ENCODE results near the gene LGMN. TPM values are rescaled to one million over a fixed set of nuclear protein-coding genes. Genes with fewer than 3 reads are reported as not detected.

Gene LGMN
- total RNA-seq, 4 donors from 2014 or later = 61.8 to 77.3 (median 72.6) TPM

DNA sequence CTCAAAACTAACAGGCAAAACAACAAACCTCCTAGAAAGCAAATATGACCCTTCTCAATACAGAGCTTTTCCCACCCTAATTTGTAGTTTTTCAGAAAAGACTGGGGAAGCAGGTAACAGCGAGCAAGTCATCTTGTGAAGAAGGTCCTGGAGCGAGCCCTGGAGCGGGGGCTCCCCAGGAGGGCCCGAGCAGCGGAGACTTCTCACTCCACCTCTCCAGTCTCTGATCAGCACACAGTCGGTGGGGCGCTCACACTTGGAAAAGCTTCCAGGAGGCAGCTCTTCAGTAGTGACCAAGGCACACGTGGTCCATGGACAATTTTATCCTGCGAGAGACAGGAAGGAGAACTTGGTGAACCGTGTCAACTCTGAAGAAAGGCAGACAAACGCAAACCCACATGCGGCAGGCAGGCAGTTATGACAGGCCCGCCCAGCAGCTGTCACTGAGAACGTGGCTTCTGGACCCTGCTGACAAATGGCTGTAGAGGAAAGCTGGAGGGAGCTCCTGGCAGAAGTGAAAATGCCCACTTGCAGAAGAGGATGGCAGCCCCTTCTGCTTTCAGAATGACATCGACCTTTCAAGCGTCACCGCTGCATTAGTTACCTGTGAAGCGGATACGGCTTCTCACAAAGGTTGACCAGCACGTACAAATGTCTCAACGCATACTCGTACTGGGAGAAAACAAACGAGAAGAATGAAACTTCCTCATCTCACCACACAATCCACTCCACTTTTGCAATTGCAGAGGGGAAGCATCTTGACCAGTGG lies 44.2 kb downstream of the LGMN start:
- TF ChIP-seq, protein P1, sequence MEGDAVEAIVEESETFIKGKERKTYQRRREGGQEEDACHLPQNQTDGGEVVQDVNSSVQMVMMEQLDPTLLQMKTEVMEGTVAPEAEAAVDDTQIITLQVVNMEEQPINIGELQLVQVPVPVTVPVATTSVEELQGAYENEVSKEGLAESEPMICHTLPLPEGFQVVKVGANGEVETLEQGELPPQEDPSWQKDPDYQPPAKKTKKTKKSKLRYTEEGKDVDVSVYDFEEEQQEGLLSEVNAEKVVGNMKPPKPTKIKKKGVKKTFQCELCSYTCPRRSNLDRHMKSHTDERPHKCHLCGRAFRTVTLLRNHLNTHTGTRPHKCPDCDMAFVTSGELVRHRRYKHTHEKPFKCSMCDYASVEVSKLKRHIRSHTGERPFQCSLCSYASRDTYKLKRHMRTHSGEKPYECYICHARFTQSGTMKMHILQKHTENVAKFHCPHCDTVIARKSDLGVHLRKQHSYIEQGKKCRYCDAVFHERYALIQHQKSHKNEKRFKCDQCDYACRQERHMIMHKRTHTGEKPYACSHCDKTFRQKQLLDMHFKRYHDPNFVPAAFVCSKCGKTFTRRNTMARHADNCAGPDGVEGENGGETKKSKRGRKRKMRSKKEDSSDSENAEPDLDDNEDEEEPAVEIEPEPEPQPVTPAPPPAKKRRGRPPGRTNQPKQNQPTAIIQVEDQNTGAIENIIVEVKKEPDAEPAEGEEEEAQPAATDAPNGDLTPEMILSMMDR (IDR thresholded peaks at IDR 0.05) = no peak
- peak; percentile 63 to 70 for TF ChIP-seq EP300 (IDR thresholded peaks at IDR 0.05)
- no peaks in the 10 kb centered on the region for H3K27me3 ChIP-seq
- H3K27ac ChIP-seq = peak overlapping the region in 1 of 4 donors; percentile 42
- WGBS, 2 donors = 81 to 84% methylated on average over 23 of the region's 23 CpGs
- H3K4me1 ChIP-seq = peaks cover 0 to 7% (median 2%) of the 10 kb centered on the region in 4 donors
- peak in 1 of 2 donors; percentile 38 for DNase-seq (ENCODE audit: low spot score in 2 of 2)
- no peaks in the 10 kb centered on the region for H3K9me3 ChIP-seq
- H3K36me3 ChIP-seq = peaks cover 0 to 59% (median 0%) of the 10 kb centered on the region in 3 donors
- no peak overlapping the region for H3K4me3 ChIP-seq

DNA sequence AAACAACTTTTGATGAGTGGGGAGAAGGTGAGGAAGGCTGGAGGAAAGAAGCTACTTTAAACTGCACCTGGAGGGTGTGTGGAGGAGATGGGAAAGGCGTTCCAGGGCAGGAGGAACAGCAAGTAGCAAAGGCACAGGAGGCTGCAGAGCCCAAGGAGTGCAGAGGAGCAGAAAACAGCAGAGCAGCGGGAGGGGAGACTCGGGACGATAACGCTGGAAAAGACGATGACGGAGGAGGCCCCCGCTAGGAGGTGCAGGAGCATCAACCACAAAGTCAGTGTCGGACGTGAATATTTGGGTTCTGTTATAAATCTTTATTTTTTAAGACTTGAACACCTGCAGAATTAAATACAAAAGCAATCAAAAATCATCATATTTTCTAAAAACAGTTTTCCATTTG lies 44.9 kb downstream of the LGMN start:
- no peak for DNase-seq (ENCODE audit: low spot score in 2 of 2)
- H3K36me3 ChIP-seq = peaks cover 0 to 59% (median 0%) of the 10 kb centered on the region in 3 donors
- no peaks in the 10 kb centered on the region for H3K27me3 ChIP-seq
- peak overlapping the region in 1 of 4 donors; percentile 38 for H3K27ac ChIP-seq
- TF ChIP-seq EP300 (IDR thresholded peaks at IDR 0.05) = no peak
- no peak for TF ChIP-seq POLR2A (IDR thresholded peaks at IDR 0.05)
- TF ChIP-seq, protein P1 (IDR thresholded peaks at IDR 0.05) = no peak
- peaks cover 0 to 7% (median 2%) of the 10 kb centered on the region in 4 donors for H3K4me1 ChIP-seq
- WGBS, 2 donors = 94% methylated on average over 10 of the region's 10 CpGs
- no peak overlapping the region for H3K4me3 ChIP-seq
- no peaks in the 10 kb centered on the region for H3K9me3 ChIP-seq

DNA sequence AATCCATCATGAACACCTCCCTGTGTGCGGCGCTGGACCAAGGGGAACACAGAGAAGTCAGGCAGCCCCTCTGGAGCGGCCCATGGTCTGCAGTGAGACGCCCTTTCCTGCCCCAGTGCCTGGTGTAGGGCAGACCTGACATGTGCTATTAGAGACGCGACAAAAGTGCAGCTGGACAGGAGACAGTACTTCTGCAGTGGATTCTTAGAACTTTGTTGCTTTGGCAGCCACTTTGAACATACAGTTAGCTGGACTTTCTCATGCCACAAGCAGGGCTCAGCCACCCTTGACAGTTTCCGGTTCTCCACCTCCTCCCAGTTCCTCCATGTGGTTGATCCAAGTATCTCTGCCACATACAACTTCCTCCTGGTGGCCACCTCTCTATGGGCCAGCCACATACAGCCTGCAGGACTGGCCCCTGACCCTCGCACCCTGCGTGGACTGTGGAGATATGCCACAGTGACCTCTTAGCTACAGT lies 45.9 kb downstream of the LGMN start:
- Histone ChIP-seq H3K27me3 (no peaks in the 10 kb centered on the region), H3K27ac (no peak overlapping the region), H3K9me3 (no peaks in the 10 kb centered on the region), H3K36me3 (peaks cover 0 to 51% (median 0%) of the 10 kb centered on the region in 3 donors), H3K4me3 (no peak overlapping the region), H3K4me1 (peaks cover 0 to 10% (median 2%) of the 10 kb centered on the region in 4 donors)
- WGBS, 2 donors = 83 to 88% methylated on average over 9 of the region's 9 CpGs
- TF ChIP-seq, protein P1 (IDR thresholded peaks at IDR 0.05) = no peak
- TF ChIP-seq POLR2A (IDR thresholded peaks at IDR 0.05) (no peak), EP300 (IDR thresholded peaks at IDR 0.05) (peak in 1 of 2 donors; percentile 14)
- no peak for DNase-seq (ENCODE audit: low spot score in 2 of 2)

DNA sequence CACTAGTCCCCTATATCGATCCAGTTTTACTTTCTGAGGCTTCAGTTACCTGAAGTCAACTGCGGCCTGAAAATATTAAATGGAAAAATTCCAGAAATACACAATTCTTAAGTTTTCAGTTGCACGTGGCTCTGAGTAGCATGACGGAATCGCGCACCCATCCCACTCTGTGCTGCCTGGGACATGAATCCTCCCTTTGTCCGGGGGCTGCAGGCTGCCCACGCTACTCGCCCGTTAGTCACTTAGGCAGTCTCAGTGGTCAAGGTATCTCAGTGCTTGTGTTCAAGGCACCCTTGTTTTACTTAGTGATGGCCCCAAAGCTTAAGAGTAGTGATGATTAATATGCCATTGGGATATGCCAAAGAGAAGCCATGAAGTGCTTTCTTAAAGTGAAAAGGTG lies 46.6 kb downstream of the LGMN start:
- WGBS, 2 donors = 47 to 74% methylated on average over 10 of the region's 10 CpGs
- peaks cover 0 to 13% (median 2%) of the 10 kb centered on the region in 4 donors for H3K4me1 ChIP-seq
- H3K4me3 ChIP-seq = no peak overlapping the region
- H3K9me3 ChIP-seq = no peaks in the 10 kb centered on the region
- peaks cover 0 to 45% (median 0%) of the 10 kb centered on the region in 3 donors for H3K36me3 ChIP-seq
- H3K27ac ChIP-seq = no peak overlapping the region
- H3K27me3 ChIP-seq = no peaks in the 10 kb centered on the region
- DNase-seq (ENCODE audit: low spot score in 2 of 2) = no peak
- TF ChIP-seq, protein P1 (IDR thresholded peaks at IDR 0.05) = no peak
- TF ChIP-seq POLR2A (IDR thresholded peaks at IDR 0.05) = no peak

DNA sequence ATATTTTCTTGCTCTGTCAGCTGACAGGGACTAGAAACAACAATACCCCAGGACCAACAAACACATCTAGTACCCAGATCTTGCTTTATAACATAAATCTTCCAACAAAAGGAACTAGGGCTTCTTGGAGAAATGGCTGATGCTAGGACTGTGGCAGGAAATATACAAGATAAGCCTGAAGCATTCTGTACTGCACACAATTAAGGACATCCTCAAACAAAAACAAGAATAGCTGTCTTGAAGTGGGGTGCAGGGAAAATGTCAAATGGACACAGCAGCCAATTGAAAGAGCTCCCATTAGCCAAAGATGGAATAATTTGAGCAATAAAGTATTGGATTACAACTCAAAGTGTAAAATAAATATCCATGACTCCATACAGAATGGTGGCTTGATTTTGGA lies 50.0 kb downstream of the LGMN start:
- H3K36me3 ChIP-seq = peaks cover 0 to 10% (median 0%) of the 10 kb centered on the region in 3 donors
- H3K4me1 ChIP-seq = peaks cover 0 to 24% (median 0%) of the 10 kb centered on the region in 4 donors
- H3K4me3 ChIP-seq = no peak overlapping the region
- H3K27me3 ChIP-seq = no peaks in the 10 kb centered on the region
- no peak for TF ChIP-seq POLR2A (IDR thresholded peaks at IDR 0.05)
- TF ChIP-seq, protein P1 (IDR thresholded peaks at IDR 0.05) = no peak
- TF ChIP-seq EP300 (IDR thresholded peaks at IDR 0.05) = no peak
- H3K9me3 ChIP-seq = no peaks in the 10 kb centered on the region
- DNase-seq (ENCODE audit: low spot score in 2 of 2) = no peak
- H3K27ac ChIP-seq = no peak overlapping the region

All from tibial nerve (tissue), 4 donors.